NCI-H1436 (cell line): ENCODE results near the gene SEPHS2.

Experiments used
- DNase-seq: peaks from one replicate; lab custom pipeline; 2025; lab: John Stamatoyannopoulos, UW

Gene SEPHS2

GRCh38 chr16:30429678-30430427 is 15.8 kb downstream of the SEPHS2 start, which contains the start of gene DCTPP1:
TSS of gene DCTPP1 (minus strand) at chr16:30430030. CDS start at chr16:30429980, 50 bp downstream.
- peak; percentile 99 for DNase-seq

GRCh38 chr16:30429418-30429677 is 16.3 kb downstream of the SEPHS2 start:
- no peak for DNase-seq

GRCh38 chr16:30428055-30428454 is 17.6 kb downstream of the SEPHS2 start:
- no peak for DNase-seq

GRCh38 chr16:30421010-30421409 is 24.7 kb downstream of the SEPHS2 start:
- DNase-seq = no peak

- DNase-seq = no peak
These were observed 27.1 kb downstream of the SEPHS2 start for GRCh38 chr16:30418350-30419181.

- peak; percentile 91 for DNase-seq
These were observed 27.9 kb downstream of the SEPHS2 start for GRCh38 chr16:30417529-30418349.

- no peak for DNase-seq
These were observed 28.8 kb downstream of the SEPHS2 start for GRCh38 chr16:30416624-30417528.

- no peak for DNase-seq
These were observed 29.5 kb downstream of the SEPHS2 start for GRCh38 chr16:30416047-30416603.

GRCh38 chr16:30414159-30414558 is 31.5 kb downstream of the SEPHS2 start:
- no peak for DNase-seq

GRCh38 chr16:30413112-30413806 is 32.4 kb downstream of the SEPHS2 start:
- no peak for DNase-seq

- peak; percentile 80 for DNase-seq
These were observed 36.3 kb downstream of the SEPHS2 start for GRCh38 chr16:30409125-30410060.

GRCh38 chr16:30407804-30408534 is 37.7 kb downstream of the SEPHS2 start:
- DNase-seq = no peak

GRCh38 chr16:30407102-30407803 is 38.4 kb downstream of the SEPHS2 start, which contains the start of gene ZNF771:
TSS of gene ZNF771 (plus strand) at chr16:30407606. CDS start at chr16:30408054, 448 bp downstream.
- peak; percentile 84 for DNase-seq

- DNase-seq = no peak
These were observed 38.9 kb downstream of the SEPHS2 start for GRCh38 chr16:30406795-30407101.

GRCh38 chr16:30401768-30402425 is 43.8 kb downstream of the SEPHS2 start:
- DNase-seq = no peak

GRCh38 chr16:30399435-30400186 is 46.1 kb downstream of the SEPHS2 start:
- DNase-seq = no peak
